Thyroid gland (tissue), 4 donors: ENCODE data around the gene BARX2. TPM values are rescaled to one million over a fixed set of nuclear protein-coding genes. Genes with fewer than 3 reads are reported as not detected.

Source experiments
- DNase-seq, 2 donors: peaks; one replicate each; pipeline ENCODE4 v3.0.0-alpha.2; 2019
- H3K27ac ChIP-seq, 3 donors: fragments of 200-600 bp; sonication (generic); 1 replicate in 2 of 3; 2 replicates in 1 of 3; pipeline ENCODE4 v1.5.1; 2016 to 2019; ENCODE audit warnings: mild to moderate bottlenecking in 1 of 3, moderate library complexity in 1 of 3
- H3K27me3 ChIP-seq: fragments of 200-600 bp; sonication (generic); one replicate; pipeline ENCODE4 v1.5.1; 2019
- H3K36me3 ChIP-seq, 2 donors: fragments of 200-600 bp; sonication (generic); one replicate each; pipeline ENCODE4 v1.5.1; 2016 to 2019
- H3K4me1 ChIP-seq, 2 donors: fragments of 200-600 bp; sonication (generic); one replicate each; pipeline ENCODE4 v1.5.1; 2017 to 2019
- H3K4me3 ChIP-seq, 3 donors: fragments of 200-600 bp; sonication (generic); replicated peaks in 1 of 3; 1 replicate in 2 of 3; 2 replicates in 1 of 3; pipeline ENCODE4 v1.5.1; 2016; ENCODE audit warnings: mild to moderate bottlenecking in 1 of 3
- H3K9me3 ChIP-seq: fragments of 200-600 bp; sonication (generic); one replicate; pipeline ENCODE4 v1.5.1; 2017
- POLR2A ChIP-seq, 2 donors: fragments of 450-650 bp; IDR thresholded peaks; one replicate each; pipeline ENCODE4 v1.6.1; 2017; ENCODE audit warnings: antibody characterized with exemption in 2 of 2, mild to moderate bottlenecking in 2 of 2, moderate library complexity in 1 of 2
- WGBS, 2 donors: methylation state at CpG; one replicate each; pipeline ENCODE4 v1.1.5; 2017; 5-methylcytosine and 5-hydroxymethylcytosine counted together
- intact Hi-C: fragments of 100-400 bp; cut with DNase I; formaldehyde crosslinking; loops from one replicate; pipeline ENCODE4 v1.15.1; 2023
- total RNA-seq, 4 donors: library from RNA; depleted of rRNA; stranded (reverse); fragments of >200 nt; gene quantifications; one replicate each; pipeline ENCODE4 v1.2.3, GENCODE V29; 2016
- TF ChIP-seq, protein P1 (sequence below), 6 experiments: fragments of 200-600 bp in 3 of 6; fragments of 450-650 bp in 3 of 6; sonication (generic) in 3 of 6; IDR thresholded peaks; one replicate each; pipeline ENCODE4 v1.5.1; 2016 to 2019; ENCODE audit warnings: antibody characterized with exemption in 6 of 6, mild to moderate bottlenecking in 2 of 6, inconsistent platforms in 1 of 6, moderate library complexity in 1 of 6

BARX2 gene
- total RNA-seq, 4 donors from 2014 or later, result 0.49 to 0.78 TPM; not detected in 2

GRCh38 chr11:129446572-129446971 lies 70.9 kb downstream of the BARX2 start:
- DNase-seq, result no peak

DNA sequence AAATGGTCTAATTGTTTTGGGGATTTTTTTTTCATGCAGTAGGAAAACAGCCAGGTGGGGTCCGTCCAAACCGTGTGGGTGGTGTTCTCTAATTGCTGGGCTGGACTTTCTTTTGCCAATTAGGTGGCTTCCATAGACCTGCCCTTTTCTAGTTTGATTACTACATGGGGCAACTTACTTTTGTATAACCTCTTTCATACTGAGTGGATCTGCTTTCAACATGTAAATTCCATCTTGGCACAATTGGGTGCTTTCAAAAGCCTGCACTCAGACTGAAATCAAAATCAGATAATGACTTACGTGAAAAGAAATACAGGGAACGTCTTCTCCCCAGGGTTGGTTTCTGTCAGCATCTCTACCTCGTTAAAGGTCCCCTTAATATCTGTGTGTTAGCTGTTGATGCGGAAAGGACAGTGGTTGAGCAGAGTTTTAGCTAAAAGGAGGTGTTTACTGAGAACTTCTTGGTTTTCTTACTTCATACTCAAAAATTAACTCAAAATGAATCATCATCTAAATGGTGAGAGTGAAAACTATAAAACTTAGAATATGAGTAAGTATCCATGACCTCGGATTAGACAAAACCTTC lies 72.1 kb downstream of the BARX2 start:
- Histone ChIP-seq H3K27me3 (no peaks in the 10 kb centered on the region), H3K27ac (no peak overlapping the region), H3K4me3 (no peak overlapping the region), H3K4me1 (no peaks in the 10 kb centered on the region), H3K36me3 (no peaks in the 10 kb centered on the region), H3K9me3 (no peaks in the 10 kb centered on the region)
- TF ChIP-seq, protein P1, sequence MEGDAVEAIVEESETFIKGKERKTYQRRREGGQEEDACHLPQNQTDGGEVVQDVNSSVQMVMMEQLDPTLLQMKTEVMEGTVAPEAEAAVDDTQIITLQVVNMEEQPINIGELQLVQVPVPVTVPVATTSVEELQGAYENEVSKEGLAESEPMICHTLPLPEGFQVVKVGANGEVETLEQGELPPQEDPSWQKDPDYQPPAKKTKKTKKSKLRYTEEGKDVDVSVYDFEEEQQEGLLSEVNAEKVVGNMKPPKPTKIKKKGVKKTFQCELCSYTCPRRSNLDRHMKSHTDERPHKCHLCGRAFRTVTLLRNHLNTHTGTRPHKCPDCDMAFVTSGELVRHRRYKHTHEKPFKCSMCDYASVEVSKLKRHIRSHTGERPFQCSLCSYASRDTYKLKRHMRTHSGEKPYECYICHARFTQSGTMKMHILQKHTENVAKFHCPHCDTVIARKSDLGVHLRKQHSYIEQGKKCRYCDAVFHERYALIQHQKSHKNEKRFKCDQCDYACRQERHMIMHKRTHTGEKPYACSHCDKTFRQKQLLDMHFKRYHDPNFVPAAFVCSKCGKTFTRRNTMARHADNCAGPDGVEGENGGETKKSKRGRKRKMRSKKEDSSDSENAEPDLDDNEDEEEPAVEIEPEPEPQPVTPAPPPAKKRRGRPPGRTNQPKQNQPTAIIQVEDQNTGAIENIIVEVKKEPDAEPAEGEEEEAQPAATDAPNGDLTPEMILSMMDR (IDR thresholded peaks at IDR 0.05), result no peak
- TF ChIP-seq POLR2A (IDR thresholded peaks at IDR 0.05), result no peak
- 78 to 79% methylated on average over 7 of the region's 7 CpGs for WGBS, 2 donors
- DNase-seq, result no peak
- intact Hi-C loops, result no loop called here

More at GRCh38 chr11:129446572-129446971, 70.9 kb downstream of the BARX2 start:
- TF ChIP-seq, protein P1 (IDR thresholded peaks at IDR 0.05), result no peak
- TF ChIP-seq POLR2A (IDR thresholded peaks at IDR 0.05), result no peak
- H3K4me3 ChIP-seq, result no peak overlapping the region
- H3K4me1 ChIP-seq, result no peaks in the 10 kb centered on the region
- no peaks in the 10 kb centered on the region for H3K9me3 ChIP-seq
- 91 to 94% methylated on average over 3 of the region's 3 CpGs for WGBS, 2 donors
- intact Hi-C loops, result no loop called here
- no peaks in the 10 kb centered on the region for H3K27me3 ChIP-seq
- H3K27ac ChIP-seq, result no peak overlapping the region
- H3K36me3 ChIP-seq, result no peaks in the 10 kb centered on the region

GRCh38 chr11:129451524-129451923 lies 75.9 kb downstream of the BARX2 start:
- Histone ChIP-seq H3K9me3 (no peaks in the 10 kb centered on the region), H3K4me1 (no peaks in the 10 kb centered on the region), H3K27me3 (no peaks in the 10 kb centered on the region), H3K36me3 (no peaks in the 10 kb centered on the region), H3K27ac (no peak overlapping the region), H3K4me3 (no peak overlapping the region)
- intact Hi-C loops, result no loop called here
- TF ChIP-seq, protein P1 (IDR thresholded peaks at IDR 0.05), result no peak
- no peak for TF ChIP-seq POLR2A (IDR thresholded peaks at IDR 0.05)
- WGBS, 2 donors, result 52 to 69% methylated on average over 5 of the region's 5 CpGs
- no peak for DNase-seq

GRCh38 chr11:129453293-129453721 lies 77.7 kb downstream of the BARX2 start:
- DNase-seq, result no peak
- no peak overlapping the region for H3K4me3 ChIP-seq
- H3K27ac ChIP-seq, result no peak overlapping the region
- H3K4me1 ChIP-seq, result no peaks in the 10 kb centered on the region
- intact Hi-C loops, result no loop called here
- no peak for TF ChIP-seq POLR2A (IDR thresholded peaks at IDR 0.05)
- TF ChIP-seq, protein P1 (IDR thresholded peaks at IDR 0.05), result no peak
- H3K36me3 ChIP-seq, result no peaks in the 10 kb centered on the region
- H3K9me3 ChIP-seq, result no peaks in the 10 kb centered on the region
- 73 to 74% methylated on average over 6 of the region's 6 CpGs for WGBS, 2 donors
- no peaks in the 10 kb centered on the region for H3K27me3 ChIP-seq

GRCh38 chr11:129455101-129455500 lies 79.5 kb downstream of the BARX2 start:
- Histone ChIP-seq H3K4me3 (no peak overlapping the region), H3K9me3 (no peaks in the 10 kb centered on the region), H3K36me3 (no peaks in the 10 kb centered on the region), H3K27me3 (no peaks in the 10 kb centered on the region), H3K4me1 (no peaks in the 10 kb centered on the region), H3K27ac (no peak overlapping the region)
- intact Hi-C loops, result no loop called here
- TF ChIP-seq POLR2A (IDR thresholded peaks at IDR 0.05), result no peak
- TF ChIP-seq, protein P1 (IDR thresholded peaks at IDR 0.05), result no peak
- DNase-seq, result no peak
- WGBS, 2 donors, result 82 to 86% methylated on average over 4 of the region's 4 CpGs
